Thyroid gland (tissue), 4 donors: ENCODE data around the gene UGT1A6.

ENCODE experiments used
- POLR2A ChIP-seq, 2 donors: fragments of 450-650 bp; IDR thresholded peaks; one replicate each; pipeline ENCODE4 v1.6.1; 2017; ENCODE audit warnings: antibody characterized with exemption in 2 of 2, mild to moderate bottlenecking in 2 of 2, moderate library complexity in 1 of 2
- TF ChIP-seq, protein P1 (sequence below), 6 experiments: fragments of 200-600 bp in 3 of 6; fragments of 450-650 bp in 3 of 6; sonication (generic) in 3 of 6; IDR thresholded peaks; one replicate each; pipeline ENCODE4 v1.5.1; 2016 to 2019; ENCODE audit warnings: antibody characterized with exemption in 6 of 6, mild to moderate bottlenecking in 2 of 6, inconsistent platforms in 1 of 6, moderate library complexity in 1 of 6

- TF ChIP-seq, protein P1, sequence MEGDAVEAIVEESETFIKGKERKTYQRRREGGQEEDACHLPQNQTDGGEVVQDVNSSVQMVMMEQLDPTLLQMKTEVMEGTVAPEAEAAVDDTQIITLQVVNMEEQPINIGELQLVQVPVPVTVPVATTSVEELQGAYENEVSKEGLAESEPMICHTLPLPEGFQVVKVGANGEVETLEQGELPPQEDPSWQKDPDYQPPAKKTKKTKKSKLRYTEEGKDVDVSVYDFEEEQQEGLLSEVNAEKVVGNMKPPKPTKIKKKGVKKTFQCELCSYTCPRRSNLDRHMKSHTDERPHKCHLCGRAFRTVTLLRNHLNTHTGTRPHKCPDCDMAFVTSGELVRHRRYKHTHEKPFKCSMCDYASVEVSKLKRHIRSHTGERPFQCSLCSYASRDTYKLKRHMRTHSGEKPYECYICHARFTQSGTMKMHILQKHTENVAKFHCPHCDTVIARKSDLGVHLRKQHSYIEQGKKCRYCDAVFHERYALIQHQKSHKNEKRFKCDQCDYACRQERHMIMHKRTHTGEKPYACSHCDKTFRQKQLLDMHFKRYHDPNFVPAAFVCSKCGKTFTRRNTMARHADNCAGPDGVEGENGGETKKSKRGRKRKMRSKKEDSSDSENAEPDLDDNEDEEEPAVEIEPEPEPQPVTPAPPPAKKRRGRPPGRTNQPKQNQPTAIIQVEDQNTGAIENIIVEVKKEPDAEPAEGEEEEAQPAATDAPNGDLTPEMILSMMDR (IDR thresholded peaks at IDR 0.05), result no peak
- no peak for TF ChIP-seq POLR2A (IDR thresholded peaks at IDR 0.05)
These were observed 6.8 kb downstream of the UGT1A6 start for GRCh38 chr2:233699424-233700027.
